HG02571 (cell line): ENCODE measurements around the gene SUCLG2.

Experiments
- ATAC-seq: cut with Tn5 transposase; IDR thresholded peaks from one replicate; pipeline ENCODE4 v1.9.1; 2021; ENCODE audit warnings: mild to moderate bottlenecking, moderate library complexity; ENCODE audit not compliant: unreplicated experiment

Gene SUCLG2

DNA sequence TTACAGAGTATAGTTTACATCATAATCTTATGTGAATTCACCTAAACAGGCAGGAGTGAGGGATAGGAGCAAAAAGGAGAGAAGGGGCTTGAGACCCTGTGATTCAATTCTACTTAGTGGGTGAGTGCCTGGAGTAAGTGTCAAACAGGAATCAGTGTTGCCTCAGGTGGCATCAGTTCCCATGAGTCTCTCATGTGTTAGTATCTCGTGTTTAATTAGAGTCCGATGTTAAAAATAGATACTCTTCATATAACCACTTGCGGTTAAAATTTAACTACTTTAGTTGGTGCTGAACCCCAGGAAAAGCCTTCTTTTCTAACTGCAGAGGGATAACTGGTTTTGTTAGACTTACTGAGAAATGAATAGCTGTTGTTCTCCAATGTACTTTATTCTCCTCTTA is 251.5 kb downstream of the SUCLG2 start:
- no peak for ATAC-seq

DNA sequence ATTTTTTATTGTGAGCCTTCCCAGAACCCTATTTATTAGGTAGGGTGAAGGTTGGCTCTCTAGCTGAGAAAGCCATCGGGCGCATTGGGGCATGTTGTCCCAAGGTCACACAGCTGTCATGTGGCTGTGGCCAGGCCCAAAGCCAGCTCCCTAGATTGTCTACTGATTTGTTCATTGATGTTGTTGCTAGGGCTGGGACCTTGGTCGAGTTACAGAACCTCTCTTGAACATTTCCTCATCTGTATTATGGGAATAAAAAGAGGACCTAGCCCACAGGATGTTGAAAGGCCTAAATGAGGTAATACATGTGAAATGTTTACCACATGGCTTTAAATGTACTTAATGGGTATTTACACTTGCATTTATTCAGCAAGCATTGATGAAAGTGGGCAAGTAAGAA is 252.5 kb downstream of the SUCLG2 start:
- no peak for ATAC-seq

DNA sequence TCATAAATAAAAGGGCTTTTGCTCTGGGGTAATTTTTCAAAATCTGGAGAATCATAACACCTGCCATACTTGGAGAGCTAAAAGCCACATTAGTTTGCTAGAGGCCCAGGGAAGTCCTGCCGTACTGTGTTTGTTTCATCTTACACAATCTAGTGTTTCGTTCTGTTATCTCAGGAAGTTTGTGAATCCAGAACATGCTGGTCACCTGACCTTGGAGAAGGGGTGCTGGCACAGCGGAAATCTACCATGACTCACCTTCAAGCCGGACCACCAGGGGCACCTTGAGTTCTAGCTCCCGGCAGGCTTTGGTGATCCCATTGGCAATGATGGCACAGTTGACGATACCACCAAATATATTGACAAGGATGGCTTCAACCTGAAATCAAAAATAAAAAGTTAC is 253.9 kb downstream of the SUCLG2 start:
- ATAC-seq = no peak

DNA sequence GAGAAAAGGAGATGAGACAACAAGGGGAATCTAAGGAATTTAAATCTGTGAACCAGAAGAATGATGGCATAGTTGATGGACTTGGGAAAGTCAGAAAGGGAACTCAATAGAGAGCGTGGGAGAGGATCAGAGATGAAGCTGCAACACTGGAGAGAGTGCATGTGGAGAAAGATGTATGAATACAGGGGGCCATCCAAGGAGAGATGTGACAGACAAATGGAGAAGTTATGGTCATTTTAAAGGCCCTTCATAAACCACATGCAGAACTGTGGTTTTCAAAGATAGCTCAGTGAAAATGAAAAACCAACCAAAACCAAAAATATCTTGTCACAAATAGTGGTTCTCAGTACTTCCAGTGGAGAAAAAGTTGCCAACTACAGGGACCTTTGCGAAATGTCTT is 265.2 kb downstream of the SUCLG2 start:
- peak; percentile 81 for ATAC-seq

DNA sequence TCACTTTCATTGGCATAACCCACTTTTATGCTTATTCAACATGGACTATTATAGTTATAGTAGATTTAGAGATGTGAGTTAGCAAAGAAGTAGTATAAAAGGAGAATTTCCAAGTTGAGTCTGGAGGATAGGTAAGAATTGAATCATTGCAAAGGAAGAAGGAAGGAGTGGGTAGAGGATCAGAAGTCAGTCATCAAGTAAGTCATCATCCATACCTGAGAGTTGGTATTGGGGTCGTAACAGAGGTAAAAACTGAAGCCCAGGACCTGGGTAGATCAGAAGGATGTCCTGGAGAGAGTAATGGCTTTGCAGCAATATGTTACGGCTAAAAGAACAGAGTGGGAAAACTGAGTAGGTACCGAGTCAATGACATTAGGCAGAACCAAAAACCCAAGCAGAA is 265.7 kb downstream of the SUCLG2 start:
- ATAC-seq = no peak

DNA sequence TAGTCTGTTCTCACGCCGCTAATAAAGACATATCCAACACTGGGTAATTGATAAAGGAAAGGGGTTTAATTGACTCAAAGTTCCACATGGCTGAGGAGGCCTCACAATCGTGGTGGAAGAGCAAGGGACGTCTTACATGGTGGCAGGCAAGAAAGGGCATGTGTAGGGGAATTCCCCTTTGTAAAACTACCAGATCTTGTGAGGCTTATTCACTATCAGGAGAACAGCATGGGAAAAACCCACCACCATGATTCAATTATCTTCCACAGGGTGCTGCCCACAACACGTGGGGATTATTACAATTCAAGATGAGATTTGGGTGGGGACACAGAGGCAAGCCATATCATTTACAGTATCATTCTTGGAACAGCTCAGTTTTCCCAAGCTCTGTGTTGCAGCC is 268.0 kb downstream of the SUCLG2 start:
- no peak for ATAC-seq

DNA sequence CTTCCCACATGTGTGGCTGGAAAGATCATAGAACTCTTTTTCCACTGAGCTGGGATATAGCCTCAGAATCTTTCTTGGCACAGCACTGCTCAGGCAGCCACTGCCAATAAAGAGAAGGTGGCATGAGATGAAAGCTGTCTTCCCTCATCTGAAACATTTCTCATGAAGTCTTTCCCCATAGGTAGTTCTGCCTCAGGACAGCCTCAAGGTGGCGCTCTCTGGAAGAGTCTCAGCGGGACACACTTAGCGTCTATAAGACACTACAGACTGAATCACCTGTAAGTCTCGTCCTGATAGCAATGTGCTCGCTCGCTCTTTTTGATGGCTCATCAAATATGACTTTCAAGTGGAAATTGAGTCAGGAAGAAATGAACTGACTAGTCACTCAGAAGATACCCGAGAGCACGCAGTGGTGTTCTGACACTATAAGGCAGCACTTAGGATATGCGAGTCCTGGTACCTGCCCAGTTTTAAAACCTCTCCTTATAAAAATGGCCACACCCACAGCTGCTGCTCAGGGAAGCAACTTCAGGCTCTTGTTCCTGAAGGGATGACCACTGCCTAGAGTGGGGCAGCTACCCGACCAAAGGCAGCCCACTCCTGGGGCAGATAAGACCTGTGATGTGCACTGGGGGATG is 269.5 kb downstream of the SUCLG2 start:
- ATAC-seq = no peak

DNA sequence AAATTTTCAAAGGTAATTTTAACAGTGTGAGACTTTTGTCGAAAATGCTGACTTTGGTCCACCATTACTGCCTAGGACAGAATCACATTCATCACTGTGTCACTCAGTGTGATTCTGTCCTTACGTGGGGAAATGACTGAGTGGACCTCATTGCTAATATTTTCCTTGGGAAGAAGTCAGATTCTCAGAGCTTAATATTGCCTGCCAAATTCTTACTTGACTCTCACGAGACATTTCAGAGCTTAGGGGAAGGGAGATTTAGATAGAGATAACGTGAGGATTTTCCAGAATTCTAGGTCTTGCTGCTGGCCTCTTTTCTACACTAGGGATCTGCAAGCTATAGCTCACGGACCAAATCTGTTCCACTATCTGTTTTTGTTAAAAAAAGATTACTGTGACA is 270.4 kb downstream of the SUCLG2 start:
- ATAC-seq = no peak

DNA sequence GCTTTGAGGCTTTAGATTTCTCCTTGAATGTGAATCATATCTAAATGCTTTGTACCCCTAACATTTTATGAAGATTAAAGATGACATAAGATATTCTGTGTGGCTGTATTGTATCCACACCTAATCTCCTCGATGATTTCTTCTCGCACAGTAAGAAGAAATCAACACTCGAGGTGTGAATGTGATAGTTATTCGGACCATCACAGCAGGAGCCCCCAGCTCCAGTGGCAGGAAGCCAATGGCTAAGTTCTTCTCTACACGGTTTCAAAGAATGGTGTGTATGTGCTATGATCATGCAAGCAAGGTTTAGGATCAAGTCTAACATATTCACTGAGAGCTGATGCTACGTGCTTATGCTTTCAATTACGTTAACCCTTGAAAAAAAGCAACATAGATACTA is 271.0 kb downstream of the SUCLG2 start:
- no peak for ATAC-seq

DNA sequence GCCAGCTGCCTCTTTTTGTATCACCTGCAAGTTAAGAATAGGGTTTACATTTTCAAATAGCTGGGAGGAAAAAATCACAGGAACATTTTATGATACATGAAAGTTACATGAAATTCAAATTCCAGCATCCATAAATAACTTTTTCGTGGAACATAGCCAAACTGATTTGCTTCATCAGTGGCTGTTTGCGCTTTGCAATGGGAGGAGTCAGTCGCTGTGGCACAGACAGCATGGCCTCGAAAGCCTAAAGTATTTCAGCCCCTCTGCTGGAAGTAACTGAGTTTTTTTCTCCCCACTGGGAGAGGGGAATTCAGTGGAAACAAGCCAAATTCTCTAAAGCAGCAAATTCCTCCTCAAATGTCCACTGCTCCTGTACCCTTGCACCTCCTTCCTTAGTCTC is 271.9 kb downstream of the SUCLG2 start:
- no peak for ATAC-seq

DNA sequence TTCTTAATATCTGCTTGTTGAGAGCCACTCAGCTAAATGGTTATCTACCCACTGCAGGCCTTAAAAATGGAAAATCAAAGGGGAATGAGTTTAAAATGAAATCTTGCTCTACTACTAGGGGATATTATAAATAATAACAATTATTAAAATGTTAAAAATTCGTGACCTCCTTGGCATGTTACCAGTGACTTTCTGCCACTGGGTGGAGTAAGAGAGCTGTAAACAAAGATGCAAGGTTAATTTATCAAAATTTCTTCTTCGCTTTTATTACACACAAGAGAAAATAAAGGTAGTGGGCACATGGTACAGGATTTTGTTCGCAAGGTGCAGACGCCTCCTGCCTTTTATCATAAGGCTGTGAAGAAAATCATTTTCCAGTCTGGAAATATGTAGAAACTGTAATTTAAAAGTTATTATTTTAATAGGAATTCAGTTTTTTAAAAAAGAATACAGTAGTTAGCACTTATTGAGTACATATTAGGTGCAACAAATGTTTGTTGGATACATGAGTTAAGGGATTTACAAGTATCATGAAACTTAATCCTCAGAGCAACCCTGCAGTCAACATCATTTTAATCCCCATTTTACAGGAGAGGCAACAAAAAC is 272.6 kb downstream of the SUCLG2 start:
- no peak for ATAC-seq

DNA sequence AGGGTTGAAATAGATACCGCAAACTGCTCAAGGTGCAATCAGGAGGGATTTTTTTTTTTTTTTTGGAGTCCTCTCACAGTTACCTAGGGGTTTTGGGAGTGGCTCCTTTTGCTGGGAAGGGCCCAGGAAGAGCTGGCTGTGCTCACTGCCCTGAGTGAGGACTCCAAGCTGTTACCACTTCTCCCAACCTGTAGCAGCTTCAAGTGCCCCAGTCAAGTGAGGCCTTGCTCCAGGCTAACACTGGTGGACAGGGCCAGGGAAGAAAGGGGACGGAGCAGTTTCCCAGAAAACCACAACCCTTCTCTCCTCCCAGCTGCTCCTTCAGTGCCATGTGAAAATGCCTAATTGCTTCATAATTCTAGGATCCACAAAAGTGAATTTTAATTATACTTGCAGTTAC is 274.3 kb downstream of the SUCLG2 start:
- ATAC-seq = no peak

DNA sequence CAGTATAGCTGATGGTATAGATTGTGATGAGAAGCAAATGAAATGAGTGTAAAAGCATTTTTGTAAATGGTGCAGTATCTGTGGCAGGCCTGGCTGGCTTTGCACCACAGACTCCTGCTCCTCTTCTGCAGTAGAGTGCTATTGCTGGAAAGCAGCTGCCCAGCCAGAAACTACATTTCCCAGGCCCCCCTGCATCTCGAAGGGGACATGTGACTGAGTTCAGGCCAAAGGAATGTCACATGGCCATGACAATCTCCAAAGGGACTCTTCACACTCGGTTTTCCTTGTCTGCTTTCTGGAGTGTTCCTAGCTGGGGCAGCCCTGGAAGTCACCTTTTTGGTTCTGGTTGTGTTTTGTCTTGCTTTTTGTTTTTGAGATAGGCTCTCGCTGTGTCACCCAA is 277.1 kb downstream of the SUCLG2 start:
- no peak for ATAC-seq

DNA sequence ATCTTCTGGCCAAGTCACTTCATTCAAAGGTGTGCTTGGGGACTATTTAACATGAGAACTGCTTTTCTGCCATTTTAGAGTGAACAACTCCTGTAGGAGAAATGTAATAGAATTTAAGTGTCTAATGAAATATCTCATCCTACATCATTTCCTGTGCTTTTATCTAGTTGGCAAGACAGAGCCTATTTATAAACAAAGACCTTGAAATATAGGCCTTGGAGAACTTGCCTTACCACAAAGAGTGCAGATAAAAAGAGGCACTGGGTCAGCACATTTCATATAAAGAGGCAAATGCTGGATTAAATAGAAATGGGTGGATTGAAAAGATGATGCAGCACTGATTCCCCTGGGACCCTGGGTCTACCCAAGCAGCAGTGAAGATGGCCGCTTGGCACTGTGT is 278.0 kb downstream of the SUCLG2 start:
- no peak for ATAC-seq

DNA sequence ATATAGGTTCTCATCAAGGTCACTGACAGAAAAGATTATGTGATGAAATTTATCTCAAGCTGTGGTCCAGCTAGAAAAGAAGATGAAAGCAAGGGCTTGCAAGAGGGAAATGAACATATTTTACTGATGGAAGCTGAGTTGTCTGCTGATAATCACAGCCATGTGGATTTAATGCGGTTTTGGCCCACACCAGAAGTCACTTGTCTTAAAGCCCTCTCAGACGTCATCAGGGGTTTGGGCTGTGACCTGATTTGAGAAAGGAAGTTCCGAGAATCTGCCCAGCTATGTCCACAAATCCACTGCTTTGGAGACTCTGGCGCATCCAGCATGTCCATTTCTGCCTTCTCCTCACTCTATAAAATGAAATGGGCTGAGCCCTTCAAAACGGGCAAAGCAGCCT is 278.4 kb downstream of the SUCLG2 start:
- no peak for ATAC-seq

DNA sequence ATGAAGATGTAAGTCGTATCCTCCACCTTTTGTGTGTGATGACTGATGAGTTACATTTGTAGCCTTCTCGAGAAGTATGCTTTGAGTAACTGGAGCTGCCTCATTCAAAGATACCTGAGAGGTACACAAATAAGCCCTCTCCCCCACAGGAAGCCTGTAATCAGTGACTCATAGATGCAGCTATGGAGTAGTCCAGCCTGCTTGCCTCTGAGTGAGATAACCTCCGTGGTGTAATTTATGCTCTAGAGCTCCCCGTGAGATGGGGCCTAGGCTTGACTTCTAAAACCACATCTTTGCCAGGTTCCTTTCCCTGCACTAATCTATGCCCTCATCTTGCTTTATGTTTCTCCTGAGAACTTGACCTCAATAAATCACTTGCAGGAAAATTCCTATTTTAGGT is 291.7 kb downstream of the SUCLG2 start:
- no peak for ATAC-seq

DNA sequence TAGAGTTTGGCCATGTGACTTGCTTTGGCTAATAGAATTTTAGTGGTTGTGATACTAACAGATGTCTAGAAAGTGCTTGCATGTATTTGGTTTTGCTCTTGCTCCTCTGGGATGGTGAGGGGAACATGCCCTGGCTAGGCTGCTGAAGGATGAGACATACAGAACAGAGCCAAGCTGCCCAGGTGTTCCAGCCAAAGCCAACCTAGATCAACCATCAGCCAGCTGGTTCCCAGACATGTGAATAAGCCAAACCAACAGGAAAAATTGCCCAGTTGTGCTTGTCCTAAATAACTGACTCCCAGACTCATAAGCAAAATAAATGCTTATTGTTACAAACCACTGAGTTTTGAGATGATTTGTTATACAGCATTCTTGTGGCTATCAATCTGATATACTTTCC is 292.6 kb downstream of the SUCLG2 start:
- no peak for ATAC-seq

DNA sequence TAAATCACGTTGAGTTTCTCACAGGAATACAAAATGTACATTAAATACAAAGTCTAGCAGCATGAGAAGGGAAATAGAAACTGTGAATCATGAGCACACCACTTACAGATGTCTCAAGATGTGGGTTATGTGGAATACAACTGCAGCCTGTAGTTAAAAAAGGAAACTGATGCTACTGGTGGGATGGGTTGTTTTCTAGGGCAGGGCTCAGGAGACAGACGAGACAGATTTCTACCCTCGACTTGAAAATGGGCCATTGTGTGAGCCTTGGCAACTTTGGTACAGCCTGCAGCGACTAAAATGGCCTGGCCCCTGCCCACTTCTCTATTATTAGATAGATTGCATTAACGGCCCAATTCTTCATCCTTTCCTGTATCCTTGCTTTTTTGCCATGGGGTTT is 293.1 kb downstream of the SUCLG2 start:
- ATAC-seq = no peak

DNA sequence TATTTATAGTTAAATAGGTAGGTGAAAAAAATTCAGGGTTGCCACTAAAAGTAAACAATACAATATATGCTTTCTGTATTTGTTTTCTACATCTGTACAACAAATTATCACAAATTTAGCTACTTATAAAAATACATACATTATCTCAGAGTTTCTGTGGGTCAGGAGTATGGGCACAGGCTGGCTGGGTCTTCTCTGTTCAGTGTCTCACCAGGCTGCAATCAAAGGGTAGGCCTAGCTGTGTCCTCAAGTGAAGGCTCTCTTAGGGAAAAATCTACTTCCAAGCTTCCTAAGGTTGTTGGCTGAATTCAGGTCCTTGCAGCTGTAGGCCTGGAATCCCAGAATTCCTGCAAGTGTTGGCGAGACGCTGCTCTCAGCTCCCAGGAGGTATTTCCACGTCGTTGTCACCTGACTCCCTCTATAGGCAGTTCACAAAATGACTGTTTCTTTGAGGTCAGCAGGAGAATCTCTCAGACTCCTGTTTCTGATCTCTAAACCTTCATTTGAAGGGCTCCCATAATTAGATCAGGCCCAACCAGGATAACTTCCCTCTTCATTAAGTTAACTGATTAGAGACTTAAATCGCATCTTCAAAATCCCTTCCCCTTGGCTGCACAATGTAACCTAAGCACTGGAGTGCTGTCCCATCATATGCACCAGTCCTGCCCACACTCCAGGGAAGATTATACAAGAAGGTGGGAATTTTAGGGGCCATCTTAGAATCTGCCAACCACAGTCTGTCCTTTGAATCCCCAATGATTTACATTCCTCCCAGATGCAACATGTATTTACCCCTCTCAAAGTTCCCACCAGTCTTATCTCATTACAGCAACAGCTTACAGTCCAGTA is 296.6 kb downstream of the SUCLG2 start:
- ATAC-seq = peak; percentile 65

DNA sequence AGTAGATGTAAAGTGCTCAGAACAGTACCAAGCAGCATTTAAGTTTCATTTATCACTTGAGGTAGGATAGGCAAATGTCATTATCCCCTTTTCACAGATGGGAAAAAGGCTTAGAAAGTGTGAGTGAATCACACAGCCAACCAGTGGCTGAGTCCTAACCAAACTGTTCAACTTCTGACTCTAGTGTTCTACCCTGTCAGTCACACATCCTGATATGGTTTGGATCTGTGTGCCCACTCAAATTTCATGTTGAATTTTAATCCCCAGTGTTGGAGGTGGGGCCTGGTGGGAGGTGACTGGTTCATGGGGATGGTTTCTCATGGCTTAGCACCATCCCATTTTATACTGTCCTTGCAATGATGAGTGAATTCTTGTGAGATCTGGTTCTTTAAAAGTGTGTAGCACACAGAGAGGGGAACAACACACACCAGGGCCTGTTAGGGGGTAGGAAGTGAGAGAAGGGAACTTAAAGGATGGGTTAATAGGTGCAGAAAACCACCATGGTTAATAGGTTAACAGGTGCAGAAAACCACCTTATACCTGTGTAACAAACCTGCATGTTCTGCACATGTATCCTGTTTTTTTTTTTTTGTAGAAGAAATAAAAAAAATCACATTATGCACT is 304.7 kb downstream of the SUCLG2 start:
- peak; percentile 85 for ATAC-seq

DNA sequence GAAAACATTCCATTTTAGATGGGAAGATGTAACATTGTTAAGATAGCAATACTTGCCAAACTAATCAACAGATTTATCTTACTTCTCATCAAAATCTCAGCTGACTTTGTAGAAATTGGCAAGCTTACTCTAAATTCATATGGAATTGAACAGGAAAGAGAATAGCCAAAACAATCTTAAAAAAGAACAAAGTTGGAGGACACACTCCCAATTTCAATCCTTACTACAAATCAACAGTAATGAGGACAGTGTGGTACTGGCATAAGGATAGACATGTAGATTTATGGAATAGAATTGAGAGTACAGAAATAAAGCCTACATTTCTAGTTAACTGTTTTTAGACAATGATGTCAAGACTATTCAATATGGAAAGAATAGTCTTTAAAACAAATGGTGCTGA is 308.3 kb downstream of the SUCLG2 start:
- ATAC-seq = no peak

DNA sequence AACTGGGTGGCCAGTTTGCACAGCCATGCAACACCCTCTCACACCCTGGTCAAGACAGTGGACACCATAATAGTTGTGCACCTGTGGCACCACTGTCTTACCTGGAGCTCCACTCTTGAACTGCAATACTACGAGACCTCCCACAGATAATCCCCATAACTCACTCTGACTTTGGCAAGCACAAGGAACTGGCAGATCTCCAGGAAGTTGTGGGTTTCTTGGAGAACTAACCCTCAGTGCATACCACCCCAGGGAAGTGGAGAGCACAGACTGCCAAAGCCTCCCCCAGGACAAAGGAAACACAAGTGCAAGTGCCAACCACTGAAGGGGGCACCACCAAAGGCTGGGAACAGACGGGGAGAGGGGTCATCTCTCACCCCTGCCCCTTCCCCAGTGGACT is 318.6 kb downstream of the SUCLG2 start:
- ATAC-seq = no peak
